ENCODE results near the gene ZNF785.

DNA sequence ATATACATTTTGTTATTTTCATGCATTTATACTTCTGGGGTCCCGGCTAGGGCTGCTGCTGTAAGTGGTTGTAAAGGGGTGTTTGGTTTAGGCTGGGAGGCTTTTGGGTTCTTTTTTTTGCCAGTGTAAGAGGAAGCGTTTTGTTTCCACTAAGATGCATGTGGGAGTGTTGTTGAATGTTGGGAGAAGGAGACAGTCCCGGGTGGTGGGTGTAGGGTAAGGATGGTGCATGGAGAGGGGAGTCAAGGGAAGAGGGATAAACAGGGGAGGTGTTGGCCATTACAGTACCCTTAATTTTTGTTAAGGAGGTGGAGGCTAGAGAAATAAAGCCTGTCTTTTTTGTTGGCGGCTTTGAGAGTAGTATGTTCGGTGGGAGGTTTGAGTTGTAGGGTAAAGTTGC, 42.4 kb downstream of the ZNF785 start:
- no peak for TF ChIP-seq EZH2 (IDR thresholded peaks at IDR 0.05; ENCODE audit: low read length)
- TF ChIP-seq, protein P1, sequence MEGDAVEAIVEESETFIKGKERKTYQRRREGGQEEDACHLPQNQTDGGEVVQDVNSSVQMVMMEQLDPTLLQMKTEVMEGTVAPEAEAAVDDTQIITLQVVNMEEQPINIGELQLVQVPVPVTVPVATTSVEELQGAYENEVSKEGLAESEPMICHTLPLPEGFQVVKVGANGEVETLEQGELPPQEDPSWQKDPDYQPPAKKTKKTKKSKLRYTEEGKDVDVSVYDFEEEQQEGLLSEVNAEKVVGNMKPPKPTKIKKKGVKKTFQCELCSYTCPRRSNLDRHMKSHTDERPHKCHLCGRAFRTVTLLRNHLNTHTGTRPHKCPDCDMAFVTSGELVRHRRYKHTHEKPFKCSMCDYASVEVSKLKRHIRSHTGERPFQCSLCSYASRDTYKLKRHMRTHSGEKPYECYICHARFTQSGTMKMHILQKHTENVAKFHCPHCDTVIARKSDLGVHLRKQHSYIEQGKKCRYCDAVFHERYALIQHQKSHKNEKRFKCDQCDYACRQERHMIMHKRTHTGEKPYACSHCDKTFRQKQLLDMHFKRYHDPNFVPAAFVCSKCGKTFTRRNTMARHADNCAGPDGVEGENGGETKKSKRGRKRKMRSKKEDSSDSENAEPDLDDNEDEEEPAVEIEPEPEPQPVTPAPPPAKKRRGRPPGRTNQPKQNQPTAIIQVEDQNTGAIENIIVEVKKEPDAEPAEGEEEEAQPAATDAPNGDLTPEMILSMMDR (optimal IDR thresholded peaks at IDR 0.05 in 1 of 3, IDR thresholded peaks at IDR 0.05 in 1 of 3, conservative IDR thresholded peaks at IDR 0.05 in 1 of 3; ENCODE audit: extremely low read depth in 1 of 3, insufficient read depth in 2 of 3, low read length in 3 of 3) = no peak
